HEK293T (cell line): Measurements from ENCODE around the gene EXOC4.

Experiments used
- ELF4 ChIP-seq: fragments of 450-650 bp; IDR thresholded peaks from 2 replicates; pipeline ENCODE4 v1.6.1; 2017; ENCODE audit warnings: antibody characterized with exemption
- FOXK2 ChIP-seq: fragments of 450-650 bp; IDR thresholded peaks from 2 replicates; pipeline ENCODE4 v1.6.1; 2016; ENCODE audit warnings: mild to moderate bottlenecking
- TARDBP ChIP-seq: fragments of 450-650 bp; IDR thresholded peaks from 2 replicates; pipeline ENCODE4 v1.6.1; 2016

DNA sequence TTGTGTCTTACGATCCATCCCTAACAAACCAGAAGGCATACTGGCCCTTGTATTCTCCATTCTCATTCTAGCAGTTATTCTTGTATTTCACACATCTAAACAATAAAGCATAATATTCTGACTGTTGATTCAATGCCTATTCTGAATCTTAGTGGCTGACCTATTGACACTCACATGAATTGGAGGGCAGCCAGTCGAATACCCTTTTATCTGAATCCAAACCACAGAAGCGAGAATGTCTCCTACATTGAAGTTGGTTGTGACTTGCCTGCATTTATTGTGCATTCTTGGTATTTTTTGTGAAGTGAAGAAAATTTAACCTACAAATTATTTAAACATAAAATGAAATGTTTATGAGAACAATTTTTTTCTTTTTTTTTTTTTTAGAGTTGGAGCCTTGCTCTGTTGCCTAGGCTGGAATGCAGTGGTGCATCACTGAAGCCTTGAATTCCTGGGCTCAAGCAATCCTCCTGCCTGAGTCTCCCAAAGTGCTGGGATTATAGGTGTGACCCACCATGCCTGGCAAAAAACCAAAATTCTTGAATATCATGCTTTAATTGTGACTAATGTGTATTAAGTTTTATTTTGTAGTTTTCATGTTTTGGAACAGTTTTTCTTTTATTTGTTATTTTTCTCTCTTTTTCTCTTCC lies 22.7 kb downstream of the EXOC4 start:
- no peak for TF ChIP-seq TARDBP
- no peak for TF ChIP-seq FOXK2
- no peak for TF ChIP-seq ELF4
